Stimulated activated CD8-positive, alpha-beta memory T cell treated with anti-CD3 and anti-CD28 coated beads, Interleukin-7, amount 100 ng/mL, for 48 hours (primary cell): Measurements from ENCODE around the gene EID2.
A peak's percentile ranks its signal among the peaks of the same experiment; 100 is the strongest.

Source experiments
- DNase-seq, 2 donors: peaks; one replicate each; pipeline ENCODE4 v3.0.0-alpha.2; 2020; ENCODE audit warnings: low read depth in 1 of 2; ENCODE audit errors: extremely low read depth in 1 of 2

Gene EID2

GRCh38 chr19:39506598-39506943 lies 33.4 kb downstream of the EID2 start:
- no peak for DNase-seq

- DNase-seq: peak; percentile 43 to 60
Observed at GRCh38 chr19:39502640-39503417, 37.1 kb downstream of the EID2 start.

- DNase-seq: no peak
Observed at GRCh38 chr19:39501340-39501739, 38.6 kb downstream of the EID2 start.

GRCh38 chr19:39500543-39500942 lies 39.4 kb downstream of the EID2 start:
- DNase-seq: no peak

- DNase-seq: no peak
Observed at GRCh38 chr19:39499932-39500331, 40.0 kb downstream of the EID2 start.

DNA sequence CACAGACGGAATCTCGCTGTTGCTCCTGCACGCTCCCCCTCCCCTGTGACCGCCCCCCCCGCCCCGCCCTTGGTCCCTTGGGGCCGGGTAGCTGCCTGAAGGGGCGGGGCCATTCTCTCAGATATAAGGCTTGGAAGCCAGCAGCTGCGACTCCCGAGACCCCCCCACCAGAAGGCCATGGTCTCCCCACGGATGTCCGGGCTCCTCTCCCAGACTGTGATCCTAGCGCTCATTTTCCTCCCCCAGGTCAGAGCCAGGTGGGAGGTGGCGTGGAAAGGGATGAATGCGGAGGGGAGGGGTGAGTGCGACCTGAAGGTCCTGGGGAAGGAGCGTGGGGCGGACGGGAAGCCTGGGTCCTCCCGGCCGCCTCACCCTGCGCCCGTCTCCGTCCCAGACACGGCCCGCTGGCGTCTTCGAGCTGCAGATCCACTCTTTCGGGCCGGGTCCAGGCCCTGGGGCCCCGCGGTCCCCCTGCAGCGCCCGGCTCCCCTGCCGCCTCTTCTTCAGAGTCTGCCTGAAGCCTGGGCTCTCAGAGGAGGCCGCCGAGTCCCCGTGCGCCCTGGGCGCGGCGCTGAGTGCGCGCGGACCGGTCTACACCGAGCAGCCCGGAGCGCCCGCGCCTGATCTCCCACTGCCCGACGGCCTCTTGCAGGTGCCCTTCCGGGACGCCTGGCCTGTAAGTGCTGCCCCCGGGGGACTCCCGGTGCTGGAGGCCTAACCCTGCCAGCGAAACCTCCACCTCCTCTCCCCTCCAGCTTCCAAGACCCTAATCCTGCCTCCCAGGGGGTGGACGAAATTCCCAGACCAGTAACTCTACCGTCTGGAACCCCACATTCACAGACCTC lies 40.9 kb downstream of the EID2 start, which contains the start of gene DLL3:
DLL3 (plus strand) TSS at position 150 of the 845 bp plus-strand sequence; CDS start at position 178, 28 bp downstream.
- DNase-seq: no peak

DNA sequence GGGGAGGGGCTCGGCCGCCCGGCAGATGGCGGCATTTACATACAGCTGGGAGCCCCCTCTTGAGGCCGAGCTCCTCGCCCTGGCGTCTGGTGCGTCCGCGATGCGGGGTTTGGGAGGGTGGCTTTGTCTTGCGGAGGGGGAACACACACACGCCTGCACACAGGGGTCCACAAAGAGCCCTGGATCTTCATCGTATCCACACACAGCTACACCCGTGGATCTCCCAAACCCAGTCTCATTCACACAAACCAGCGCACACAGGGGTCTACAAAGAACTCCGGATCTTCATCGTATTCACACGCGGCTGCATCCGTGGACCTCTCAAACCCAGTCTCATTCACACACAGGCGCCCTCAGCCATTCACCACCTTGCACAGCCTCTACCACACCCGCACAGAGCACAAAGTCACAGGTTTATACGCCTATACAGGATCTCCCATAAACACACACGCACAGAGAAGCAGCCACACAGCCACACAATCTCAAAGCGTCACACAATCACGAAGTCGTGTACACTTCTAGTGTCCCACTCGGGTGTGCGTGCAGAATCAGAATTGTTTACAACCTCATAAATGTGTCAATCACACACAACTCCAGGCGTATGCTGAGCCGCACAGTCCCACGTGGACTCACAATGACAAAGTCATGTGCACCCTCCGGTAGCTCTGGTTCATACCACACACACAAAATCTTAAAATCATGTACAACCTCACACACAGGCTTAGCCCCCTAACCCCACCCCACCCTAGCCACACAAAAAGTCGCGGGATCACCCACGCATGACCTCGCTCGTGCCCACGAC lies 41.8 kb downstream of the EID2 start:
- no peak for DNase-seq

DNA sequence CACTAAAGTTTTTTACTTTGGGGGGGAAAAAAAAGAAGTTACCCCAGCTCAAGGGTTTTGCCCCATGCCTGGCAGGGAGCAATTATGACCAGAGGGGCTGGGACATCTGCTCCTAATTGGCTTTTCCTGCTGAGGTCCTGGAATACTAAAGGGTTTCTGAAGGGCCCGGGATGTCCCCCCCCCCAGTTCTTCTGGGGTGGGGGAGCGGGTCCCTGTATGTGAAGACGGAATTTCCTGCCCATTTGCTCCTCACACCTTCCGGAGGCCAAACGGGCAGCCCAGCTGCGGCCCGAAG lies 42.3 kb downstream of the EID2 start:
- no peak for DNase-seq

- no peak for DNase-seq
Observed at GRCh38 chr19:39496063-39496462, 43.9 kb downstream of the EID2 start.

DNA sequence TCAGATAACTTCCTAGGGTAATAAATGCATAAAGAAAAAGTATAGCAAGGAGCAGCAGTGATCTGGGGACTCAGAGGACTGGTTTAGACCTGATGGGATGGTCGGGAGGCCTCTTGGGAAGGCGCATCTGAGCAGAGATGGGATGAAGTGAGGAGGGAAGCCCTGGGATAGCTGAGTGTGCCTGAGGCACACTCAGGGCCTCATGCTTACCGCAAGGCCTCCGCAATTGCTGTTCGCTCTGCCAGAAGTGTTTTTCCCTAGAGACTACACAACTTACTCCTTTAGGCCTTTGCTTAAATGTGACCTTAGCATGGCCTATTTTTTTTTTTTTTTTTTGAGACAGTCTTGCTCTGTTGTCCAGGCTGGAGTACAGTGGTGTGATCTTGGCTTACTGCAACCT lies 45.3 kb downstream of the EID2 start:
- no peak for DNase-seq

GRCh38 chr19:39492788-39493187 lies 47.2 kb downstream of the EID2 start:
- no peak for DNase-seq

DNA sequence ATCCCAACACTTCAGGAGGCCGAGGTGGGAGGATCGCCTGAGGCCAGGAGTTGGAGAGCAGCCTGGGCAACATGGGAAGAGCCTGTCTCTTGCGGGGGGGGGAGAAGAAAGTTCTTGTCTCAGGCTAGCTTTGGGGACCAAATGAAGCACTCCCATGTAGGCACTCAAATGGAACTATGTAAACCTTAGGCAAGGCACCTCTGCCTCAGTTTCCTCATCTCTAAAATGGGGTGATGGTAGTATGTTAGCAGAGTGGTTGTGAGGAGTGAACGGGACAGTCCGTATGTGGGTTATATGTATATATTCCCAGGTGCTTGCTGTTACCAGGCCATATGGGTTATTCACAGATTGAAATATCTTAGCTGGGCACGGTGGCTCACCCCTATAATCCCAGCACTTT lies 47.7 kb downstream of the EID2 start:
- no peak for DNase-seq

- DNase-seq: no peak
Observed at GRCh38 chr19:39489756-39490155, 50.2 kb downstream of the EID2 start.
